ENCODE results near the gene SLC35F4.

The SLC35F4 gene

GRCh38 chr14:57641776-57642175, 224.1 kb downstream of the SLC35F4 start:
- DNase-seq (ENCODE audit: low read depth in 4 of 4, low spot score in 1 of 4): no peak

GRCh38 chr14:57640036-57640435, 225.9 kb downstream of the SLC35F4 start:
- no peak for DNase-seq (ENCODE audit: low read depth in 4 of 4, low spot score in 1 of 4)

GRCh38 chr14:57637901-57638300, 228.0 kb downstream of the SLC35F4 start:
- no peak for DNase-seq (ENCODE audit: low read depth in 4 of 4, low spot score in 1 of 4)

GRCh38 chr14:57634335-57634734, 231.6 kb downstream of the SLC35F4 start:
- no peak for DNase-seq (ENCODE audit: low read depth in 4 of 4, low spot score in 1 of 4)

- DNase-seq (ENCODE audit: low read depth in 4 of 4, low spot score in 1 of 4): no peak
Measured at GRCh38 chr14:57632649-57633048, 233.2 kb downstream of the SLC35F4 start.

GRCh38 chr14:57617510-57617909, 248.4 kb downstream of the SLC35F4 start:
- DNase-seq (ENCODE audit: low read depth in 4 of 4, low spot score in 1 of 4): no peak

- DNase-seq (ENCODE audit: low read depth in 4 of 4, low spot score in 1 of 4): no peak
Measured at GRCh38 chr14:57612946-57613345, 252.9 kb downstream of the SLC35F4 start.

GRCh38 chr14:57611555-57612075, 254.3 kb downstream of the SLC35F4 start:
- no peak for DNase-seq (ENCODE audit: low read depth in 4 of 4, low spot score in 1 of 4)

GRCh38 chr14:57610631-57611030, 255.3 kb downstream of the SLC35F4 start:
- no peak for DNase-seq (ENCODE audit: low read depth in 4 of 4, low spot score in 1 of 4)

GRCh38 chr14:57609192-57610075, 256.5 kb downstream of the SLC35F4 start:
- no peak for DNase-seq (ENCODE audit: low read depth in 4 of 4, low spot score in 1 of 4)

GRCh38 chr14:57607086-57607485, 258.8 kb downstream of the SLC35F4 start:
- no peak for DNase-seq (ENCODE audit: low read depth in 4 of 4, low spot score in 1 of 4)

GRCh38 chr14:57583396-57583795, 282.5 kb downstream of the SLC35F4 start:
- DNase-seq (ENCODE audit: low read depth in 4 of 4, low spot score in 1 of 4): no peak

- no peak for DNase-seq (ENCODE audit: low read depth in 4 of 4, low spot score in 1 of 4)
Measured at GRCh38 chr14:57582746-57583145, 283.1 kb downstream of the SLC35F4 start.

GRCh38 chr14:57578801-57579200, 287.1 kb downstream of the SLC35F4 start:
- no peak for DNase-seq (ENCODE audit: low read depth in 4 of 4, low spot score in 1 of 4)

GRCh38 chr14:57576498-57576897, 289.4 kb downstream of the SLC35F4 start:
- no peak for DNase-seq (ENCODE audit: low read depth in 4 of 4, low spot score in 1 of 4)

- no peak for DNase-seq (ENCODE audit: low read depth in 4 of 4, low spot score in 1 of 4)
Measured at GRCh38 chr14:57575482-57575881, 290.4 kb downstream of the SLC35F4 start.

GRCh38 chr14:57574617-57575288, 291.1 kb downstream of the SLC35F4 start:
- DNase-seq (ENCODE audit: low read depth in 4 of 4, low spot score in 1 of 4): no peak

- no peak for DNase-seq (ENCODE audit: low read depth in 4 of 4, low spot score in 1 of 4)
Measured at GRCh38 chr14:57573173-57573572, 292.7 kb downstream of the SLC35F4 start.

GRCh38 chr14:57568554-57568953, 297.3 kb downstream of the SLC35F4 start:
- DNase-seq (ENCODE audit: low read depth in 4 of 4, low spot score in 1 of 4): no peak

GRCh38 chr14:57567220-57567619, 298.7 kb downstream of the SLC35F4 start:
- DNase-seq (ENCODE audit: low read depth in 4 of 4, low spot score in 1 of 4): no peak

- DNase-seq (ENCODE audit: low read depth in 4 of 4, low spot score in 1 of 4): no peak
Measured at GRCh38 chr14:57560681-57561080, 305.2 kb downstream of the SLC35F4 start.

GRCh38 chr14:57559576-57559975, 306.3 kb downstream of the SLC35F4 start:
- no peak for DNase-seq (ENCODE audit: low read depth in 4 of 4, low spot score in 1 of 4)

All from stimulated activated CD4-positive, alpha-beta T cell treated with anti-CD3 and anti-CD28 coated beads, Interleukin-1b, Interleukin-23, amount 100 ng/mL, for 24 hours (primary cell).